Parathyroid adenoma (tissue), 2 donors: ENCODE measurements around the gene CCDC13.

ENCODE experiments used
- H2AFZ ChIP-seq: fragments of 300-600 bp; sonication (generic); one replicate; pipeline ENCODE4 v1.7.0; 2017; ENCODE audit warnings: antibody characterized with exemption, mild to moderate bottlenecking
- H3K27ac ChIP-seq: fragments of 300-600 bp; sonication (generic); one replicate; pipeline ENCODE4 v1.7.0; 2017
- H3K27me3 ChIP-seq: fragments of 300-600 bp; sonication (generic); one replicate; pipeline ENCODE4 v1.7.0; 2017; ENCODE audit warnings: low read length; ENCODE audit not compliant: control insufficient read depth, insufficient read depth
- H3K36me3 ChIP-seq: fragments of 300-600 bp; sonication (generic); one replicate; pipeline ENCODE4 v1.7.0; 2017; ENCODE audit warnings: low read length; ENCODE audit not compliant: control insufficient read depth, insufficient read depth
- H3K4me1 ChIP-seq: fragments of 300-600 bp; sonication (generic); one replicate; pipeline ENCODE4 v1.7.0; 2017; ENCODE audit warnings: control low read depth
- H3K4me2 ChIP-seq: fragments of 300-600 bp; sonication (generic); one replicate; pipeline ENCODE4 v1.7.0; 2017; ENCODE audit warnings: low read length
- H3K4me3 ChIP-seq: fragments of 300-600 bp; sonication (generic); one replicate; pipeline ENCODE4 v1.7.0; 2017; ENCODE audit warnings: low read depth, low read length
- H3K79me2 ChIP-seq: fragments of 300-600 bp; sonication (generic); one replicate; pipeline ENCODE4 v1.7.0; 2017; ENCODE audit warnings: control low read depth
- H3K9ac ChIP-seq: fragments of 300-600 bp; sonication (generic); one replicate; pipeline ENCODE4 v1.7.0; 2017; ENCODE audit warnings: mild to moderate bottlenecking
- H3K9me3 ChIP-seq: fragments of 300-600 bp; sonication (generic); one replicate; pipeline ENCODE4 v1.7.0; 2017; ENCODE audit warnings: low read length; ENCODE audit not compliant: control insufficient read depth
- CTCF ChIP-seq: fragments of 300-600 bp; sonication (generic); IDR thresholded peaks from one replicate; pipeline ENCODE4 v1.7.0; 2017; ENCODE audit warnings: antibody characterized with exemption, mild to moderate bottlenecking
- donor health status: primary hyperparathyroidism.

The CCDC13 gene

GRCh38 chr3:42736081-42736480, 37.0 kb downstream of the CCDC13 start:
- no peak overlapping the region for H3K9ac ChIP-seq
- no peak overlapping the region for H3K27ac ChIP-seq

DNA sequence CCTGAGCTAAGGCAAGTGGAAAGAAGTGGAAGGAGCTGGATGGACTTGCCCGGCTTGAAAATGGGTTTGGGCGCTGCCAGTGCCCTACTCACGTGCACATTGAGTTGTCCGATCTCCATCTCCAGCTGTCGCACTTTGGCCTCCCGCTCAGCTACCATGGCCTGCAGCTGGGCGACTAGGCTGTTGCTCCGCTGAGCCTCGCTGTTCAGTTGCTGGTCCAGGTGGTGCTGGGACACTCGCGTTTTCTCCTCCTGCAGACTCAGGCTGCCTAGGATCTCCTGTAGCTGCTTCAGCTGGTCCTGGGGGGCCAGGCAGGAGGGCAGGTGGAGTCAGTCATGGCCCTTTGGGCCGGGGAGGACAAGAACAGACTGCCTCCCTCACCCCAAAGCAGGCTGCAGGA, 37.4 kb downstream of the CCDC13 start:
- Histone ChIP-seq H3K27ac (no peak overlapping the region), H3K79me2 (no peaks in the 10 kb centered on the region)

More at GRCh38 chr3:42736081-42736480, 37.0 kb downstream of the CCDC13 start:
- H3K79me2 ChIP-seq: no peaks in the 10 kb centered on the region
- peaks cover 16% of the 10 kb centered on the region for H3K4me1 ChIP-seq
- no peaks in the 10 kb centered on the region for H3K27me3 ChIP-seq
- H3K9me3 ChIP-seq: no peaks in the 10 kb centered on the region
- no peak for TF ChIP-seq CTCF
- no peaks in the 10 kb centered on the region for H3K36me3 ChIP-seq
- no peak overlapping the region for H3K4me3 ChIP-seq
- no peak overlapping the region for H2AFZ ChIP-seq
- no peak overlapping the region for H3K4me2 ChIP-seq

GRCh38 chr3:42735019-42735418, 38.0 kb downstream of the CCDC13 start:
- no peak overlapping the region for H3K4me3 ChIP-seq
- H3K4me1 ChIP-seq: peaks cover 25% of the 10 kb centered on the region
- H3K4me2 ChIP-seq: no peak overlapping the region
- H2AFZ ChIP-seq: no peak overlapping the region
- H3K9ac ChIP-seq: no peak overlapping the region
- TF ChIP-seq CTCF: no peak
- H3K9me3 ChIP-seq: no peaks in the 10 kb centered on the region
- no peak overlapping the region for H3K27ac ChIP-seq
- no peaks in the 10 kb centered on the region for H3K79me2 ChIP-seq
- no peaks in the 10 kb centered on the region for H3K27me3 ChIP-seq
- no peaks in the 10 kb centered on the region for H3K36me3 ChIP-seq

More for the DNA sequence above, 37.4 kb downstream of the CCDC13 start:
- no peaks in the 10 kb centered on the region for H3K36me3 ChIP-seq
- H3K4me1 ChIP-seq: peaks cover 19% of the 10 kb centered on the region
- no peak overlapping the region for H3K9ac ChIP-seq
- TF ChIP-seq CTCF: no peak
- no peaks in the 10 kb centered on the region for H3K9me3 ChIP-seq
- no peak overlapping the region for H3K4me3 ChIP-seq
- H3K4me2 ChIP-seq: no peak overlapping the region
- no peak overlapping the region for H2AFZ ChIP-seq
- H3K27me3 ChIP-seq: no peaks in the 10 kb centered on the region

- H3K36me3 ChIP-seq: no peaks in the 10 kb centered on the region
- H3K27me3 ChIP-seq: no peaks in the 10 kb centered on the region
- no peaks in the 10 kb centered on the region for H3K9me3 ChIP-seq
- H3K4me2 ChIP-seq: no peak overlapping the region
- peaks cover 31% of the 10 kb centered on the region for H3K4me1 ChIP-seq
- H3K79me2 ChIP-seq: no peaks in the 10 kb centered on the region
- no peak overlapping the region for H3K9ac ChIP-seq
- no peak for TF ChIP-seq CTCF
- no peak overlapping the region for H2AFZ ChIP-seq
- no peak overlapping the region for H3K27ac ChIP-seq
- no peak overlapping the region for H3K4me3 ChIP-seq
Observed at GRCh38 chr3:42734263-42734860, 38.7 kb downstream of the CCDC13 start.
